HG02763 (cell line): ENCODE data around the gene TMTC2.
"Not testable (repeated sequence)": the region's sequence is repeated elsewhere in the genome, so short reads cannot be mapped to it uniquely, and the experiment has no call there.

ENCODE experiments used
- ATAC-seq: cut with Tn5 transposase; IDR thresholded peaks from one replicate; pipeline ENCODE4 v1.9.1; 2021; ENCODE audit warnings: mild to moderate bottlenecking, moderate library complexity; ENCODE audit not compliant: unreplicated experiment

TMTC2 gene

DNA sequence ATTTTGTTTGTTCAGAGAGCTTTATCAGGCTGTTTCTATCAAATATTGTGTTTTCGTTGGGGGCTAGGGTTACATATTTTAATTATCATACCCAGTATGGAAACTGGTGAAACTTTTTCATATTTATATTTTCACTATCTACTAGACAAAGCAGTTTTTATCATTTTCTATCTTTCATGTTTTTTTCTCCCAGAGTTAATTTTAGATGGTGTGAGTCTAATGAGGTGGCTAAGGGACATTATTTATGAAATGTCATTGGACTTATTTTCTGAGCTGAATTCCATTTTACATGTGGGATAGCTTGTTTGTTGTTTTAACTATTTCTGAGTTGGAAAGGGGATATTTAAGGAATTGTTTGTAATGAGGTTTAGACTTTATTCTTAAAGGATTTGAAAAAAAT lies 100.3 kb downstream of the TMTC2 start:
- ATAC-seq: no peak

DNA sequence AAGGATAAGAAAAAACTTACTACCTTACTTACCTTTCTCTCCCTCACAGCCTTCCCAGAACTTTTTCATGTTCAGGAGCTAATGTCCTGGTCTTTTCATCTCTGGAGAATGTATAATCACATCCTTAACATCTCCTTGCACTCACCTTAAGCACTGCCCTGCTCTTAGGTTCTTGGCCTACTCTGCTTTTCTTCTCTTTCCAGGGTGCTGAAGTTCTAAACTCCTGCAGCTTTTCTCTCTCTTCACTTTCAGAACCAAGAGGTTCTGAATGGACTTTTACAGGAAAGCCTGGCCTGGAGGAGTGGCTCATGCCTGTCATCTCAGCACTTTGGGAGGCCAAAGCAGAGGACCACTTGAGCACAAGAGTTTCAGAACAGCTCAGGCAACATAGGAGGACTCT lies 101.9 kb downstream of the TMTC2 start:
- ATAC-seq: no peak

DNA sequence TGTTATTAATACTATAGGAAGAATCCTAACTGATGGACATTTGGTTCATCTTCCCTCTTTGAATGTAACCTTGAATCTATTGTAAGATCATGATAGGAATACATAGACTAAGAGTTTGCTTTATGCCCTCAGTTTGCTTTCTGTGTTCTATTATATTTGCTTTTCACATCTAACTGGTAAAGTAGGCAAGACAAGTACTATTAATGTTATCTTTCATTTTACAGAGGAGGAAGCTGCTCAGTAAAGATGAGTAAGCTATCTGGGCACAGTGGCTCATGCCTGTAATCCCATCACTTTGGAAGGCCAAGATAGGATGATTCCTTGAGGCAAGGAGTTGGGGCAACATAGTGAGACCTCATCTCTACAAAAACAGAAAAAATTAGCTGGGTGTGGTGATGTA lies 103.0 kb downstream of the TMTC2 start:
- ATAC-seq: no peak

- no peak for ATAC-seq
Observed at GRCh38 chr12:82793751-82794281, 107.1 kb downstream of the TMTC2 start.

- no peak for ATAC-seq
Observed at GRCh38 chr12:82797480-82797879, 110.8 kb downstream of the TMTC2 start.

- ATAC-seq: no peak
Observed at GRCh38 chr12:82800185-82800584, 113.5 kb downstream of the TMTC2 start.

- no peak for ATAC-seq
Observed at GRCh38 chr12:82801951-82802610, 115.4 kb downstream of the TMTC2 start.

- no peak for ATAC-seq
Observed at GRCh38 chr12:82803201-82803600, 116.5 kb downstream of the TMTC2 start.

DNA sequence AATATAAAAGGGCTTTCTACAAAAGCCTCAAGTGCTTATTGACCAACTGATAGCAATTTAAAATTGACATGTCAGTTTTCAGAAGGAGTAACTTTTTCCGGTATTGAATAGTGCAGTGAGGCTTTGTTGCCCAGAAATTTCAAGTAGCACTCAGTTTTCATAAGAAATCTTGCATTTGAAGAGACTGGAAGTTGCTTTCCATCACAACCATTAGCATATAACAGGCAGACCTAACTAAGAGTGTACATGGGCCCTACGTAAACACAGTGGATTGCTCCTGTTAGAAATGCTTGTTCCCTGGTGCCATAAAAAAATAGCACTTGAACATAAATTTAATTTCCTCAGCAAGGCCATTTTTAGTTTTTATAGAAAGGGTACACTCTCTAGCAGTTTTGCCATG lies 117.9 kb downstream of the TMTC2 start:
- no peak for ATAC-seq

DNA sequence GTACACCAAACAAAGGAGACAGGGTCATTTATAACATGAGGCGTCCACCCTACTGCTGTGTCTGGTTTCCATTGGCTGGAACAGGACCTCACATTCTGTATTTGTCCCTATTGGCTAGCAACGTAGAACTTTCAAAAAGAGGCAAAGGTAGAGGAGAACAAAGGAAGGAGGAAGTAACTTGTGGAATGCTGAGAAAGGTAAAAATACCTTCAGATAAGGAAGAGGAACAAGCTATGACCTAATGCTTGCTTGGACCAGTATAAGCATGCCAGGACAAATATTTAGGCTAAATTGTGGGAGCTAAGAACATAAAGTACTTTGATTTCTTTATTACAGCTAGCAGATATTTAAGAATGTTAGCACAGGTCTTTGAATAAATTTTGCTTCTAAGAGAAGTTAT lies 118.3 kb downstream of the TMTC2 start:
- ATAC-seq: not testable (repeated sequence)

GRCh38 chr12:82805812-82806497 lies 119.2 kb downstream of the TMTC2 start:
- ATAC-seq: no peak

DNA sequence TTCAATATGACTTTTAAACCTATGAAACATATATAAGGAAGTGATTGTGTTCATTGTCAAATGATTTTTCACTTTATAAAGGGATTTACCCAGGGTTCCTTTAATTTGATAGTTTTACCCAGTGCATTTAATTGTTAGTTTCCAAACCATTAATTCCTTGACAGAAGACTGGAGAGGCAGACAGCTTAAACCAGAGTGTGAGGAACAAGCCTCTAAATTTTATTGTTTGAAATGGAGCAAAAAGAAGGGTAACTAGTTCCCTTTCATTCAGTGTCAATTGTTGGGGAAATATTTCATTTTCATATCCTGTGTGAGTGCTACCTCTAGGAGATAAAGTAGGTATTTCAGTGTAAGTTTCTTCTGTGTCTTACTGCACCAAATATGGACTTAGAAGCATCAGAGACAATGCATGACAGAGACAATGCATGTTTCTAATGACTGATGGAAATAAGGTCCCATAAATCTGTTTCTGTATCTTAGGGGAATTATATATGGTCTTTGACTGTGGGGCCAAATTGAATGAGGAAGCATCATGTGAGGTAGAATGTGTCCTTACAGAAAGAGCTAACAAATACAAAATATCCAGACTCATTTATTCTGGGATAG lies 120.5 kb downstream of the TMTC2 start:
- no peak for ATAC-seq

DNA sequence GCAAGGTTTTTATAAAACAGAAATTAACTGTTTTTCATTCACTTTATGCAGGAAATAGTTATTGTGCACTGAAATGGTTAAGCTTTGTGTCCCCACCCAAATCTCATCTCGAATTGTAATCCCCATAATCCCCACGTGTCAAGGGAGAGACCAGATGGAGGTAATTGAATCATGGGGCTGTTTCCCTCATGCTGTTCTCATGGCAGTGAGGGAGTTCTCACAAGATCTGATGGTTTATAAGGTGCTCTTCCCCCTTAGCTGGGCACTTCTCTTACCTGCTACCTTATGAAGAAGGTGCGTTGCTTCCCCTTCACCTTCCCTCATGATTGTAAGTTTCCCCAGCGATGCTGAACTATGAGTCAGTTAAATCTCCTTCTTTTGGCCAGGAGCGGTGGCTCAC lies 123.9 kb downstream of the TMTC2 start:
- no peak for ATAC-seq

DNA sequence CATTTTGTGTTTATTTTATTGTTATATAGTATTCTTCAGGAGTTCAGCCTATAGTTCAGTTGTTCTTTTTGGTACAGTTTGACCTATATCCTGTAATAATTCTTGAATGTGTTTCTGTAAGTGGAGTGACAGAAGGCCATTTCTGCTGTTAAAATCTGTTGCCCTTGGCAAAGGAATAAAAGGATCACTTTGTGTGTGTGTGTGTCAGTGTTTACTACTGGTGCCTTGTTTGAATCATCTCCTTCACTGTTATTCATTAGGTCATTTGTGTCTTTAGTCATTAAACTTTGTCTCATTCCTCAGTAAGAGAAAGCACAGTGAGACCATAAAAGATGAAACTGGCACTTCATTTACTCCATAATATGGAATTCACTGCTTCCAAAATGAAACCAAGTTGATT lies 130.7 kb downstream of the TMTC2 start:
- no peak for ATAC-seq

DNA sequence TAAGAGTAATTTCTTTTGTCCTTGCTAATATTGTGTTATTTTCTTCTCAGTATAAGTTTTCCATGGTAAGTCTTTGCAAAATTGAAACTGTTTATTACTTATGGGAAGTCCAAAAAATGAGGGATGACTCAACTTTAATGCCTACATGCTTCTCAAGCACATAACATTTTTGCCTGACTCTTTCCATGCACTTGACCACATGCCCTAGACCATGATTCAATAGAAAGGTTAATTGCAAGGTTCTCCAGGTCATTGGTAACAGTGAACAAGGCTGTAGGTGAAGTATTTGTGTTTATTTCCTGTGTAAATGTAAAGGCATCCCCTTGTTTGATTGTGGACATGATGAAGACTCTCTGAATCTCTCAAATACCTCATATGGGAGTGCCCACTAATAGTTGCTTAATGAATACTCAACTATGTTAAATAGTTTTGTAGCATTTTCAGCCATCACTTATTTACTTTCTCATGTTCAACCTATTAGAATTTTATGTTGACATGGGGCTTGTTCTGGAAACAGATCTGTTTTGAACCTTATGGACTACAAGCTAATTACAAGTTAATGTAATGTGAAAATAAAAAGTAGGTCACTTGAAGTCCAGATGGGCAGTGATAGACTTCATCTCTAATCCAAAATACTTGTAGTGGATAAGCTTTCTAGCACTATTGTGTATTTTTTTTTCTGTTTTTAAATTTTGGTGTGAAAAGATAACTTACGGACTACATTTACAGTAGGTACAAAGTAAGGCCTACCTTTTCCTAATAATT lies 131.7 kb downstream of the TMTC2 start:
- no peak for ATAC-seq

- ATAC-seq: no peak
Observed at GRCh38 chr12:82826505-82826904, 139.8 kb downstream of the TMTC2 start.

GRCh38 chr12:82832096-82832495 lies 145.4 kb downstream of the TMTC2 start:
- no peak for ATAC-seq

- ATAC-seq: no peak
Observed at GRCh38 chr12:82832981-82833380, 146.3 kb downstream of the TMTC2 start.

GRCh38 chr12:82833481-82833880 lies 146.8 kb downstream of the TMTC2 start:
- ATAC-seq: no peak

GRCh38 chr12:82835217-82835616 lies 148.5 kb downstream of the TMTC2 start:
- no peak for ATAC-seq

DNA sequence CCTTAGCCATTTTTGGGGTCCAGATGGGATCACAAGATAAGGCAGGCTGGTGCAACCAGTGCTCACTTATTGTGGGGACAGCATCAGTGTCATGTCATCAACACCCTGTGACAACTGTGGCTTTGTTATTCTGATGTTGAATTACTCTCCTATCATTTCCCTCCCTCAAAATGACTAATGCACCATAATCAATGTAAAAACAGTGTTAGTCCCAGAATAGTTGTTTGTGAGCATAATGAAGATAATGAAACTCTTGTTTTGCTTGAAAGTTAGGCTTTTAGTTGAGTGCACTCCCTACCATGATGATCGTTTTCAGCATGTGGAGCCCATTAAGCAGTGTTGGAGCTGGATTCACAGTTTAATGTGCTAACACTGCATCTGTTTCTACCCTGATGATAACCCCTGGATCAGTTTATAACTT lies 151.4 kb downstream of the TMTC2 start:
- no peak for ATAC-seq
